Mucosa of rectum (tissue), 2 donors: Measurements from ENCODE around the gene TAOK1.

ENCODE experiments used
- H3K27ac ChIP-seq, 2 donors: one replicate each; pipeline ENCODE4 v1.7.0; 2013; ENCODE audit warnings: inconsistent platforms in 2 of 2, low read depth in 2 of 2, low read length in 2 of 2
- H3K27me3 ChIP-seq, 2 donors: one replicate each; pipeline ENCODE4 v1.7.0; 2013; ENCODE audit warnings: low read length in 2 of 2; ENCODE audit not compliant: control insufficient read depth in 2 of 2, insufficient read depth in 2 of 2
- H3K36me3 ChIP-seq, 2 donors: one replicate each; pipeline ENCODE4 v1.7.0; 2013; ENCODE audit warnings: low read length in 2 of 2; ENCODE audit not compliant: control insufficient read depth in 2 of 2, insufficient read depth in 2 of 2
- H3K4me1 ChIP-seq, 2 donors: one replicate each; pipeline ENCODE4 v1.7.0; 2013; ENCODE audit warnings: low read length in 2 of 2, mild to moderate bottlenecking in 1 of 2; ENCODE audit not compliant: control insufficient read depth in 2 of 2, insufficient read depth in 2 of 2
- H3K4me3 ChIP-seq, 2 donors: one replicate each; pipeline ENCODE4 v1.7.0; 2013; ENCODE audit warnings: low read length in 2 of 2
- H3K9ac ChIP-seq, 2 donors: one replicate each; pipeline ENCODE4 v1.7.0; 2013; ENCODE audit warnings: low read length in 2 of 2, low read depth in 1 of 2, mild to moderate bottlenecking in 1 of 2
- H3K9me3 ChIP-seq, 2 donors: one replicate each; pipeline ENCODE4 v1.7.0; 2013; ENCODE audit warnings: low read length in 2 of 2; ENCODE audit not compliant: control insufficient read depth in 2 of 2
- donor health status: healthy.
- donor health status: Normal muscosa, but diverticular disease.

Gene TAOK1

DNA sequence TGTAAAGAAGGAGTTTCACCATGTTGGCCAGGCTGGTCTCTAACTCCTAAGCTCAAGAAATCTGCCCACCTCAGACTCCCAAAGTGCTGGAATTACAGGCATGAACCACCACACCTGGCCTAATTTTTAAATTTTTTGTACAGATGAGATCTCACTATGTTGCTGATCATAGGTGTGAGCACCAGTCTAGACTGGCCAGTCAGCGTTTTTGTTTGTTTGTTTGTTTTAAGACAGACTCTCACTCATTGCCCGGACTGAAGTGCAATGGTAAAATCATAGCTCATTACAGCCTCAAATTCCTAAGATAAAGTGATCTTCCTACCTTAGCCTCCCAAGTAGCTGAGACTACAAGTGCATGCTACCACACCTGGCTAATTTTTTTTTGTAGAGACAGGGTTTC lies 38.0 kb upstream of the TAOK1 start:
- no peak overlapping the region for H3K27ac ChIP-seq
- H3K27me3 ChIP-seq, result no peaks in the 10 kb centered on the region
- no peaks in the 10 kb centered on the region for H3K4me1 ChIP-seq
- no peak overlapping the region for H3K9ac ChIP-seq
- no peaks in the 10 kb centered on the region for H3K36me3 ChIP-seq
- H3K9me3 ChIP-seq, result no peaks in the 10 kb centered on the region
- no peak overlapping the region for H3K4me3 ChIP-seq

DNA sequence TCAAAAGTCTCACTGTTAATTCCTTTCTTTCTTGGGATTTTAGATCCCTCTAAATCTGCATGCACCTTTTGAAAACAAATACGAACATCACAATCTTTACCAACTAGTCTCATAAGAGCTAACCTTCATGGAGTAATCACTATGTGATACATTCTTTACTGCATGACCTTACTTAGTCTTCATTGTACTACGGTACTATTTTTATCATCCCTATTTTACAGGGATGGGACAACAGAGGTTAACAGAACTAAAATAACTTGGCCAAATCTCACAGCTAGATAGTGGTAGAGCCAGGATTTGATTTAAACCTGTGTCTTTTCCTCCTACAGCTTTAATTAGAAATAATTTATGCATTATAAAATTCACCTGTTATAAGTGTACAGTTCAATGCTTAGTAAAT lies 32.9 kb upstream of the TAOK1 start:
- Histone ChIP-seq H3K27ac (no peak overlapping the region), H3K27me3 (no peaks in the 10 kb centered on the region), H3K4me3 (no peak overlapping the region), H3K4me1 (no peaks in the 10 kb centered on the region), H3K36me3 (no peaks in the 10 kb centered on the region), H3K9ac (no peak overlapping the region), H3K9me3 (no peaks in the 10 kb centered on the region)

DNA sequence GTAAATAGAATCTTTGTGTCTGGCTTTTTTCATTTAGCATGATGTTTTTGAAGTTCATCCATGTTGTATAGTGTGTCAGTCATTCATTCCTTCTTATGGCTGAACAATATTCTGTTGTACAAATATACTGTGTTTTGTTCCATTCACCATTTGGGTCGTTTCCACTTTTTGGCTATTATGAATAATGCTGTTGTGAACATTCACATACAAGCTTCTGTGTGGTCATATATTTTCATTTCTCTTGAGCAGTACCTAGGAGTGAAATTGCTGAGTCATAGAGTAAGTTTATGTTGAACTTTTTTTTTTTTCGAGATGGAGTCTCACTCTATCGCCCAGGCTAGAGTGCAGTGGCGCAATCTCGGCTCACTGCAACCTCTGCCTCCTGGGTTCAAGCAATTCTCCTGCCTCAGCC lies 32.3 kb upstream of the TAOK1 start:
- no peak overlapping the region for H3K27ac ChIP-seq

DNA sequence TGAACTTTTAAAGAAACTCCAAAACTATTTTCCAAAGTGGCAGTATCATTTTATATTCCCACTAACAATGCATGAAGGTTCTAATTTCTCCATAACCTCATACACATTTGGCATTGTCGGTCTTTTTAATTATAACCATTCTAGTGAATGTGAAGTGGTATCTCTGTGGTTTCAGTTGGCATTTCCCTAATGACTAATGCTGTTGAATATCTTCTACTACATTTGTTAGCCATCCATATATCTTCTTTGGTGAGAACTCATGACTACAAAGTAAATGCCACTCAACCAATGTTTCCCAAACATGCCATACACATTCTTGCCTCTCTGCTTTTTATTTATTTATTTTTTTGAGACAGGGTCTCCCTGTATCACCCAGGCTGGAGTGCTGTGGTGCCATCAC lies 31.7 kb upstream of the TAOK1 start:
- Histone ChIP-seq H3K27me3 (no peaks in the 10 kb centered on the region), H3K9me3 (no peaks in the 10 kb centered on the region), H3K4me3 (no peak overlapping the region), H3K36me3 (no peaks in the 10 kb centered on the region), H3K9ac (no peak overlapping the region), H3K4me1 (no peaks in the 10 kb centered on the region), H3K27ac (no peak overlapping the region)

More for the DNA sequence above, 32.3 kb upstream of the TAOK1 start:
- Histone ChIP-seq H3K36me3 (no peaks in the 10 kb centered on the region), H3K27me3 (no peaks in the 10 kb centered on the region), H3K9ac (no peak overlapping the region), H3K4me3 (no peak overlapping the region), H3K9me3 (no peaks in the 10 kb centered on the region), H3K4me1 (no peaks in the 10 kb centered on the region)

GRCh38 chr17:29359777-29360176 lies 30.4 kb upstream of the TAOK1 start:
- Histone ChIP-seq H3K9ac (no peak overlapping the region), H3K27ac (no peak overlapping the region), H3K9me3 (no peaks in the 10 kb centered on the region), H3K4me3 (no peak overlapping the region), H3K4me1 (no peaks in the 10 kb centered on the region), H3K27me3 (no peaks in the 10 kb centered on the region), H3K36me3 (no peaks in the 10 kb centered on the region)

DNA sequence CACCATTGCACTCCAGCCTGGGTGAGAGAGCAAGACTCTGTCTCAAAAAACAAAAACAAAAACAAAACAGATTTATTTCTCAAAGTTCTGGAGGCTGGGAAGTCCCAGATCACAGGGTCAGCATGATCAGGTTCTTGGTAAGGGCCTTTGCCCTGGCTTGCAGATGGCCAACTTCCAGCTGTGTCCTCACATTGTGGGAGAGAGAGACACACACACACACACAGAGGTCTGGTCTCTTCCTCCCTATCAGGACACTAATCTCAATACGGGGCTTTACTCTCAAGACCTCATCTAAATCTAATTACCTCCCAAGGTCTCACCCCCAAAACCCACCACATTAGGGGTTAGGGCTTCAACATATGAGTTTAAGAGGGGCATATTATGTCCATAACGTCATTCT lies 26.4 kb upstream of the TAOK1 start:
- no peaks in the 10 kb centered on the region for H3K9me3 ChIP-seq
- H3K4me1 ChIP-seq, result no peaks in the 10 kb centered on the region
- H3K4me3 ChIP-seq, result no peak overlapping the region
- H3K27me3 ChIP-seq, result no peaks in the 10 kb centered on the region
- no peak overlapping the region for H3K27ac ChIP-seq
- no peak overlapping the region for H3K9ac ChIP-seq
- no peaks in the 10 kb centered on the region for H3K36me3 ChIP-seq

DNA sequence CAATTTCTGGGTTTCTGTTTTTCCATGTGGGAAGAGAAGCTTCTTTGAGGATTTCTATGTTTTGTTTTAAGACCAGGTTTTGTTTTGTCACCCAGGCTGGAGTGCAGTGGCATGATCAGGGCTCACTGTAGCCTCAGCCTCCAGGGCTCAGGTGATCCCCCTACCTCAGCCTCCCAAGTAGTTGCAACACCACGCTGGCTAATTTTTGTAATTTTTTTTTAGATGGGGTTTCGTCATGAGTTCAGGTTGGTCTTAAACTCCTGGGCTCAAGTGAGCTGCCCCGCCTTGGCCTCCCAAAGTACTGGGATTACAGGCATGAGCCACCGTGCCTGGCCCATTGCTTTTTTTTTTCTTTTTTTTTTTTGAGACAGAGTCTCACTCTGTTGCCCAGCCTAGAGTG lies 25.5 kb upstream of the TAOK1 start:
- Histone ChIP-seq H3K4me1 (no peaks in the 10 kb centered on the region), H3K9ac (no peak overlapping the region), H3K27ac (no peak overlapping the region), H3K4me3 (no peak overlapping the region), H3K9me3 (no peaks in the 10 kb centered on the region), H3K27me3 (no peaks in the 10 kb centered on the region), H3K36me3 (no peaks in the 10 kb centered on the region)

DNA sequence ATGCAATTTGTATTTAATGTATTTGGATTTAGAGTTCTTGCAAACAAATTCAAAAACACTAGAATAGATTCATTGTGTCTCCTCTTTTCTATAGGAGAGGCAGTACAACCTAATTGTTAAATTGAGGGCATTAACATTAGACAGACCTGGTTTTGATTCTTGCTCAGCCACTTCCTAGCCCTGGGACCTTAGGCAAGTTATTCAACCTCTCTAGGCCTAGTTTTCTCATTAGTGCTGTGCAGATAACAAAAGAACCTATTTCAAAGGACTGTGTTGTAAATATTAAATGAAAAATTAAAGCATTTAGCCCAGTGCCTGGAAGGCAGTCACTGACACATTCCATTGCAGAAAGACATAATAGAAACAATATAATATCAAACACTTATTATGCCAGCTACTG lies 22.0 kb upstream of the TAOK1 start:
- Histone ChIP-seq H3K9ac (no peak overlapping the region), H3K36me3 (no peaks in the 10 kb centered on the region), H3K27me3 (no peaks in the 10 kb centered on the region), H3K4me3 (no peak overlapping the region), H3K27ac (no peak overlapping the region), H3K9me3 (no peaks in the 10 kb centered on the region), H3K4me1 (no peaks in the 10 kb centered on the region)

- no peaks in the 10 kb centered on the region for H3K27me3 ChIP-seq
- H3K9me3 ChIP-seq, result no peaks in the 10 kb centered on the region
Measured at GRCh38 chr17:29368926-29369325, 21.2 kb upstream of the TAOK1 start.

DNA sequence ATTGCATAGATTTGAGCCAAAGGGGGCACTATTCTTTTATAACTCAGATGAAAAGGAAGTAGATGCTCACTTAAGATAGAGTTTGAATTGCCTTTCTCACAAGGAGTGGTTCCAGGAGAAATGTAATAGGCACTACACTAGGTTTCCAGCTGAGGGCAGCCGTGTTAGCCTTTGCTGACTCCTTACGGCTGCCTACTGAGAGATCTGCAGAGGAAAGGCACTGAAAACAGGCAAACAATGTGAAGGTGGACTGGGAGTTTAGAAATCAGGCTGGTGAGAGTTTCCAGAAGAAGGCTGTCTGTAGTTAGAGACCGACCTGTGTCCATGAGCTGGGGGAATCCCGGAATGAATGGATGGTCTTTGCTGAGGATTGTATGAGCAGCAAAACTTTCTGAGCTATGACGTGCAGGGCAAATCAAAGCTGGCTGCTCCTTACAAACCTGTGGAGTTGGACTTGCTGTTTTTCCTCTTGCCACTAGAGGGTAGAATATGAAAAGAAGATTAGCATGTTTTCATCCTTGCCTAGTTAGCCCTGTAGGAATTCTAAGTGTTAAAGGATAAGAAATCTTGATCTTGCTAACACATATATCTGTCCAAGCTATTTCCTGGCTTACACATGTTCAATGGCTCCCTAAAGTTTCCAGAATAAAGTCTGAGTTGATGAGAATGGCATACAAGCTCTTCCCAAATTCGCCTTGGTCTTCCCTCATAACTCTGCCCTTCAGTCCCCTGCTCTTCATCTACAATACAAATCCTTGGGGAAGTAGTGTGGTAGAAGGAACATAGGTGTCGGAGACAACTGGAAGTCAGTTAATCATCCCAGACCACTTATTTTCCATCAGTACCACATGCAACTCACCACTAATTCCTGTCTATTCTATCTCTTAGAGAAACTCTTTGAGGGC lies 20.1 kb upstream of the TAOK1 start:
- H3K9me3 ChIP-seq, result no peaks in the 10 kb centered on the region
- peak overlapping the region in 1 of 2 donors; percentile 58 for H3K4me3 ChIP-seq
- no peaks in the 10 kb centered on the region for H3K4me1 ChIP-seq
- H3K27me3 ChIP-seq, result no peaks in the 10 kb centered on the region
- peak overlapping the region in 1 of 2 donors; percentile 18 for H3K9ac ChIP-seq
- H3K36me3 ChIP-seq, result no peaks in the 10 kb centered on the region
- H3K27ac ChIP-seq, result peak overlapping the region; percentile 2 to 34

More at GRCh38 chr17:29368926-29369325, 21.2 kb upstream of the TAOK1 start:
- H3K36me3 ChIP-seq, result no peaks in the 10 kb centered on the region
- no peak overlapping the region for H3K27ac ChIP-seq
- no peak overlapping the region for H3K4me3 ChIP-seq
- no peaks in the 10 kb centered on the region for H3K4me1 ChIP-seq
- no peak overlapping the region for H3K9ac ChIP-seq
